ENCODE data around the gene FAM120AOS.

FAM120AOS gene

DNA sequence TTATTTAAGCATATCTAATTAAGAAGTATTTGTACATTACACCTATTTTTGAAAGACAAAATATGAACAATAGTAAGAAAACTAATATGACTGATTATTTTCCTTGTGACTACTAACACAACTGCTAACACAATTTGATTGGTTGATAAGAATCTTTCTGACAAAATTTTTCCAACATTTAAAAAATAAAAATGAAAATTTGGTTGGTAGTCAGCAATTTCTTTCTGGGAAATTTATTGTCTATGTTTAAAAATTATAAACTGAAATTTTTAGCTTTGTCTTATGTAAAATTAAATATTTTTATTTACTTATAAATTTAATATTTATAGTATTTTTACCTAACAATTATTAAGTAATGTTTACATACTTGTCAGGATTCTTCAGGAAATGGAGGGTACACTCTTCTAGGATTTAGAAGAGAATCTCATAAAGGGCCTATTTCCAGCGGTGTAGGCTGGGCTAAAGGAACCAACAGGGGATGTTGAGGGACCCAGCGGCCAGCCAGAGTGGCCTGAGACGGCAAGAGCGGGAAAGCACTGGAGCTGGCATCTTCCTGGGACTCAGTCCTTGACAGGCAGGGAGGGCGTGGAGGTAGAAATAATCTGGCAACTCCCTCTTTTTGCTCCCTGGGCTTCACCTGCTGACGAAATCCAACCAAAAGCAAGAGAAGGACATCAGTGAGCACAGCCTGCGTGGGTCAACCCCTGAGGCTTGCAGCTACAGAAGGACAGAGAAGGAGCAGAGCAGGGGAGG is 16.6 kb downstream of the FAM120AOS start:
- no peak for DNase-seq

DNA sequence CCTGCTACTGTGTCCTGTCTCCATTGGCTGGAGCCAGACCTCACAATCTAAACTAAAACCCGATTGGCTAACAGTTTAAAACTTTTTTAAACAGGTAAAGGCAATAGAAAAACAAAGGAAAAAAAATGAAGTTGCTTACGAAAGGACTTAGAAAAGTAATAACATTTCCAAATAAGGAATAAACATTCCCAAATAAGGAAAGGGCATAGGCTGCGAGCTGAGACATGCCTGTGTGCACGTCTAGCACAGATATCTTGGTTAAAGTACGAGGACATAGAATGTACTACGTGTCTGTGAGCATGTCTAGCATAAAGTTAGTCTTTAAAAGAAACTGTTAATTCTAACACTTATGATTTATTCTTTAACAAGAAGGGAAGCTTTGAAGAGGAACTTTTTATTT is 17.2 kb downstream of the FAM120AOS start:
- no peak for DNase-seq

DNA sequence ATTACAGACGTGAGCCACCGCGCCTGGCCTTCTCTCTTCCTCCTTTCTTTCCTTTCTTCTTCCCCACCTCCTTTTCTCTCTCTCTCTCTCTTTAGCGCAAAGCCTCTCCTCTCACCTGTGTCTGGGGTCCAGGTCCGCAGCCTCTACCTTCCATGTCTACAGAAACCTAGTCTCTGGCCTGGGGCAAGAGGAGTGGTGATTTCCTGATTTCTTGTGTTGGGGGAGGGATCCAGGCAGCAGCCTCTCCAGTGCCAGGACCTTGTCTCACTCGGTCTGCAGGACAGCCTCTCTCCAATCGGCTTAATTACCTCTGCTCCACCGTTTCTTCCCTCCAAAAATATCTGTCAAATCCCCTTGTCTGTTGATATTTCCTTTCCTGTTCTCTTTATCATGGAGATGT is 18.0 kb downstream of the FAM120AOS start:
- DNase-seq, result no peak

DNA sequence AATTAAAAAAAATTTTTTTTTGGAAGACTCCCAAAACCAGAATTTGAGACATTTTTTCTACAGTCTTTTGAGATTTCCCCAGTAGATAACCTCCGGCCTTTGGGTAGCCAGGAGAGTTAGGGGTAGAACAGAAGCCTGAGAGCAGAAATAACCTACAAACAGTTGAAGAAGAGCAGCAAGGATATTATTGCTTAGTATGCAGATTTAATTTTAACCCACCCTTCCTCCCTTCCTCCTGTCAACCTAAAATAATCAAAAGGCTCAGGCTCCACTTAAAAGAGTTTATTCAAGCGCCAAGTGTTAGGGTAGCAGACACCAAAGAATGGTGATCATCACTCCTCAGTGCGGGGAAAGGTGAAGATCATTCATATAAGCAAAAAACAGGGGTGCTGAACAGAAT is 19.3 kb downstream of the FAM120AOS start:
- no peak for DNase-seq

DNA sequence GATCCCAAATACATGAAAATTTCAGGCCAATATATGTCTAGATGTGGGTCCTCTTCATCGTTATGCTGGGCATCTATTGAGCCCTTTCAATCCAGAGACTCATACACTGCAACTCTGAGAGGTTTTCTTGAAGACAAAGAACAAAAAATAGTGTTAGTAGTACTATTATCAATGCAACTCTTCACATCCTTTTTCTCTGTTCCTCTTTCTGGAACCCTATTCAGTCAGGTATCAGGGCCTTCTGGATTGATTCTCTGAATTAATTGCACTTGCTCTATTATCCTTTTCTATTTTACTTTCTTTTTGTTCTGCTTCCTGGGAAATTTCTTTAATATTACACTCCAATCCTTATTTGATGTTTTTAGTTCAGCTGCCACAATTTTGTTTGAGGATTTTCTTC is 20.4 kb downstream of the FAM120AOS start:
- DNase-seq, result no peak

DNA sequence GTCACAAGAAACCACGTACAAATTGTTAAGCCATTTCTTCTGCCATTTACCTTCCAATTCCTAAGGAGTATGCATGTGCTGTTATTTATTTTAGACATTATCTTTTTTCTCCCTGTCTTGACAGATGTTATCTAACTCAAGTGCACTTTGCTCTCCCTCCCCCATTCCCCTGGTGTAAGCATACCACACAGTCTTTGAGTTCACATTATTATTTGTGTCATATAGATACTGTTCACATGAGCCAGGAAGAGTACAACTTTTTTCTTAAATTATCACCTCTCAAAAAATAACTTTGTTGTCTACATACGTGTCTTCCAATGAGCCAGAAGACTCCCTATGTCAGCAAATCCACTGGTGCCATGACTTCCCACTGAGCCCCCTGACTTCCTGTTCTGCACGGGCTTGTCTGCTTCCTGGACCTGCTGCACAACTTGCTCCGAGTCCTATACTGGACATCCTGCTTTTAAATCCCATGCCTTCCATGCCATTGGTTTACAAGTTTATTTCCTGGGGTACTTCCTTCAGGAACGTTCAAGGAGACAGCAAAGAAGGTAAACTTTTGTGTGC is 21.8 kb downstream of the FAM120AOS start:
- no peak for DNase-seq

DNA sequence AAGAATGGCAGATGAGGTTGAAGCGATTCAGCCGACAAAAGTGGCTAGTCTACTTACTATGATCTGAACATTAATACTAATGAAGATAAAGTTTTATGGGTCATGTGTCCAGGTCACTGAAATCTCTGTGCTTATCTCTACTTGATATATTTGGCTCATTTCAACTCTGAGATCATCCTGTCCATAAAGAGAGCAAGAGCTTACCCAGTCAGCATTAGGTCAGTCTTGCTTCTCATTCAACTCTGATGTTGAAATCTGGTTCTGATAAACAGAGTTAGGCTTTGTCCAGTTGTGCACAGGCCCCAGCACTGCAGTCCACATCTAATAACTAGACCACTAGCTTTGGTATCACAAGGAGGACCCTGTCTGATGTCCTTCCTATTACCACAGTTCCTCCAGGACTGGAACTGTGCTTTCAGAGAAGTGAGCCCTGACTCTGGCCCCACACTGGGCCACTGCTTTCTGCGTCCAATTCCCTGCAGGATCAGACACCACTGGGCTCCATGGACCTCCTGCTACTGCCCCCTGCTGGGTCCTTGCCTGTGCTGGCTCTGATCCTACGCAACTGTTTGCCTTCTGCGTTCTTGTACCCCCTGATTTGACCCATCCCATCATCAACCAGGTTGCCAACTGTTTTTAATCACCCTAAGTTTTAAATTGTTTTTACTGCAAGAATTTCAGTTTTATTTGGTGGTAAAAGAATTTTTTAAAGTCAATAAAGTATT is 25.6 kb downstream of the FAM120AOS start:
- DNase-seq, result no peak

DNA sequence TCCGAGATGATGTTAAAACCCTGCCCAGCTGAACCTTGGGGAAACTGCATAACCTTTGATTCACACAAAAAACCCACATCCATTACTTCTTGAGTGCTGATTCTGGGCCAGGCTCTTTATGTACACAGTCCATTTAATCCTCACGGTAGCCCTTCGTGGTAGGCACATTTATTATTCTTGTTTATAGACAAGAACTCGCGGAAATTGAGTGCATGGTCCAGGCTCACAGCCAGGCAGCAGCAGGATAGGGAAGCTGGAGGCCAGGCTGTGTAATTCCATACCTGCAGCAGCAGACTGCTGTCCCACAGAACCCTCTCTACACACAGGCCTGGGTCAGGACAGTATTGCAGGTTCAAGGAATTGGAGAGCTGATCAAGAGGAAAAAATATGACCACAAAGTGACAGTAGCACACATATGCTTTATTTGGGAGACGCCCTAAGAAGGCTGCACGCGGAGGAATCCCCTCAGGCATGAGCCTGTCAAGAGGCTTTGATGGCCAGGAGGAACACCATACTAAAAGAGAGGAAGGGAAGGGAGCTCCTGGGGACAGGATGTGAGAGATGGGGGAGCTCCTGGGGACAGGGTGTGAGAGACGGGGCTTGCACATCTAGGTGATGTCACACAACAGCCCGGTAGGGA is 30.3 kb downstream of the FAM120AOS start:
- no peak for DNase-seq

DNA sequence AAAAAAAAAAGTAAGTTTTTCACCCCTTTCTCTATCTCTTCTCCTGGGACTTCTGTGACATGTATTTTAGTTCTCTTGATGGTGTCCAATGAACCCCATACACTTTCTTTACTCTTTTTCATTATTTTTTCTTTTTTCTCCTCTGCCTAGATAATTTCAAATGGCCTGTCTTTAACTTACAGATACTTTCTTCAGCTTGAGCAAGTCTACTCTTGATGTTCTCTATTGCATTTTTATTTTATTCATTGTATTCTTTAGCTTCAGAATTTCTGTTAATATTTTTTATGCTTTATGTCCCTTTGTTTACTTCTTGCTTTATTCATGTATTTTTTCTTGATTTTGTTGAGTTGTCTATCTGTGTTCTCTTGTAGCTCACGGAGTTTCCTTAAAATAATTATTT is 34.4 kb downstream of the FAM120AOS start:
- DNase-seq, result no peak

DNA sequence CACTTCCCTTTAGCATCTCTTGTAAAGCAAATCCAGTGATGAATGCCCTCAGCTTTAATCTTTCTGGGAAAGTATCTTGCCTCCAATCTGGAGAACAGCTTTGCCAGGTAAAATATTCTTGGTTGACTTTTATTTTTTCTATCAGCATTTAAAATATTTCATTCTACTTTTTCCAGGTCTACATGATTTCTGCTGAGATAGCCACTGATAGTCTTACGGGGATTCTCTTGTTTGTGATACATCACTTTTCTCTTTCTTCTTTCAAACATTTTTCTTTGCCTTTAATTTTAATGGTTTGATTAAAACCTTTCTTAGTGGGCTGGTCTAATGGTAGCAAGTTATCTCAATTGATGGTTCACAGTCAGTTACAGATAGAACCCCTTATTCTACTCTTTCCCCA is 35.8 kb downstream of the FAM120AOS start:
- DNase-seq, result no peak

DNA sequence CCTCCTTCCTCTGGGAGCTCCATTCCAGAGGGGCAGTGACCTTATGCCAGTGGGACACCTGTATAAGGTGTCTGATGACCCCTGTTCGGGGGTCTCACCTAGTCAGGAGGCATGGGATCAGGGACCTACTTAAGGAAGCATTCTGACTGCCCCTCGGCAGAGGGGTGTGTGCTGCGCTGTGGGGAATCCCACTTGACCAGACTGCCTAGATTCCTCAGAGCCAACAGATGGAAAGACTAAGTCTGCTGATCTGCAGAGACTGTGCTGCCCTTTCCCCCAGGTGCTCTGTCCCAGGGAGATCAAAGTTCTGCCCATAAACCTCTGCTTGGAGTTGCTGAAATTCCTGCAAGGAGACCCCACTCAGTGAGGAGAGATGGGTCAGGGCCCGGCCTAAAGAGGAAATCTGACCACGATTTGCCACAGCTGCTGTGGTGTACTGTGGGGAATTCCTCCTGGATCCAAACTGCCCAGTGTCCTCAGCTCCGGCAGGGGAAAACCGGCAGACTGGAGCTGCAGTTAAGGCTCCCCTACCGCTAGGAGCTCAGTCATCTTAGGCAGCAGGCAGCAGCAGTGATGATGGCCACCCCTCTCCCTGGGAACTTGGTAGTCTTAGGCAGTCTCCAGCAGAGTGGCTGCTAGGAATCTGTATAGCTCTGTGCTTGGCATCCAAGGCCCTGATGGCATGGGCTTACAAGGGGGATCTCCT is 36.7 kb downstream of the FAM120AOS start:
- no peak for DNase-seq

DNA sequence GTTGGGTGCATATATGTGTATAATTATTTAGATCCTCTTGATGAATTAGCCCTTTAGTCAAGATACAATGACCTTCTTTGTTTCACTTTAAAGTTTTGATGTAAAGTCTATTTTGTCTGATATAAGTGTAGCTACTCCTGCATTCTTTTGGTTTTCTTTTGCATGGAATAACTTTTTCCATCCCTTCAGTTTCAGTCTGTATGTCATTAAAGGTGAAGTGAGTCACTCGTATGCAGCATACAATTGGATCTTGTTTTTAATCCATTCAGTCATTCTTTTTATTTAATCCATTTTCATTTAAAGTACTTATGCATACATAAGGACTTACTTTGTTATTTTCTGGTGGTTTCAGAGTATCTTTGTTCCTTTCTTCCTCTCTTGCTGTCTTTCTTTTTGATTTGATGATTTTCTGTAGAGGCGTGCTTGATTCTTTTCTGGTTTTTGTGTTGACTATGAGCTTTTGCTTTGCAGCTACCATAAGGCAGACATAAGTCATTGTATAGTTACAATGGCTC is 38.1 kb downstream of the FAM120AOS start:
- DNase-seq, result no peak

DNA sequence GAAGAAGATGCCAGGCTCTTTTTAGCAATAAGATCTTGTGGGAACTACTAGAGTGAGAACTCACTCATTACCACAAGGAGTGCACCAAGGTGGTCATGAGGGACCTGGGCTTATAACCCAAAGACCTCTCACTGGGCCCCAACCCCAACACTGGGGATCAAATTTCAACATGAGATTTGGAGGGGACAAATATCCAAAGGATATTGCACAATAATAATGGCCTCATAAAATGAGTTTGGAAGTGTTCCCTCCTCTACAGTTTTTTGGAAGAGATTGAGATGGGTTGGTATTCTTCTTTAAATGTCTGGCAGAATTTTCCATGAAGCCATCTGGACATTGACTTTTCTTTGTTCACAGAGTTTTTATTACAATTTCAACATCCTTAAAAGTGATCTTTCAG is 39.9 kb downstream of the FAM120AOS start:
- DNase-seq, result no peak

DNA sequence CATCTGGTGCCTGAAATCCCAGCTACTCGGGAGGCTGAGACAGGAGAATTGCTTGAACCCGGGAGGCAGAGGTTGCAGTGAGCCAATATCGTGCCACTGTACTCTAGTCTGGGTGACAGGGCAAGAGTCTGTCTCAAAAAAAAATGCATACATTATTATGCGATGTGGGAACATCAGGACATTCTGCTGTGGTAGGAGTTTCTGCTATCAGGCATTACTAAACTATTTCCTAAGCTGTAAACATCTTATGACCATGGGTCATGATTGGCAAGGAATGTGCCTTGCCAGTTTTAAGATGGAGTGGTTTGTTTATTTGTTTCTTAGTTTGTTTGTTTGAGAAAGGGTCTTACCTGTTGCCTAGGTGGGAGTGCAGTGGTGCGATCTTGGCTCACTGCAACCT is 47.0 kb downstream of the FAM120AOS start:
- no peak for DNase-seq

DNA sequence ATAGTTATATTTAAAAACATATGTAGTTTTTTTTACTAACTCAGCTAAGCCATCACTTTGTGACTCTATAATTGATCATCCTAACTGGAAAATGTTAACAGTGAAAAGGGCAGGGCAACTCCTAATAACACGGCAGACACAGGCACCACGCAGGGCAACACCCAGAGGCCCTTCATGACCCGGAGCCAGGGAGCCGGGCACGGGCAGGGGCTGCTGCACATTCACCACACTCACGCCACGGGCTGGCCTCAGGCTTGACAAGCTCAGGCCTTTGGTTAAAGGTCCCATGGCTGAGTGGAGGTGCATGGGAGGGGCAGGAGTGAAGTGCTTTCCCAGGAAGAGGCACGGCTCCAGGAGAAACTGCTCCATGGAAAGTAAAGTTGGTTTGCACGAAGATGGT is 54.9 kb downstream of the FAM120AOS start:
- DNase-seq, result no peak

DNA sequence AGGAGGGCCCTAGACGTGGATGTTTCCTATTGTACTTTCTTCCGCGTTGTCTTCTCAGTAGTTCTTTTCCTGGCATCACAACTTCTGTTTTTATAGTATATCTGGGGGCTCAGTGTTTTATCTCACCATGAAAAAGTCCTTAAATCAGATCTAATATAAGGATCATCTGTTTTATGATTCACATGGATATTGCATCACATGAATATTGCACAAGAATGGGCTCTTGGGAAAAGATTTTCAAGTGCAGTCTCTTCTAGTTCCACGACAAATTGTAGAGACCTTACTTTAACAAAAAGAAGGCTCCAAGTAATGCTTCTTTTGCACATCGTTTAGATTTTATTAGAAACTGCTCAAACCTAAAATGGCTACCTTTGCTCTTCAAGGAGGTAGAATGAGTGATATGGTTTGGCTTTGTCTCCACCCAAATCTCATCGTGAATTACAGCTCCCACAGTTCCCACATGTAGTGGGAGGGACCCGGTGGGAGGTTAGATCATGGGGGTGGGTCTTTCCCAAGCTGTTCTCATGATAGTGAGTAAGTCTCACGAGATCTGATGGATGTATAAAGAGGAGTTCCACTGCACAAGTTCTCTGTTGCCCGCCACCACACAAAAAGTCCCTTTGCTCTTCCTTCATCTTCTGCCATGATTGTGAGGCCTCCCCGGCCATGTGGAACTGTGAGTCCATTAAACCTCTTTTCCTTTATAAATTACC is 55.6 kb downstream of the FAM120AOS start:
- DNase-seq, result no peak
